HepG2 (cell line): ENCODE results near the gene TPD52L2. TPM values are rescaled to one million over a fixed set of nuclear protein-coding genes. Genes with fewer than 3 reads are reported as not detected.

Source experiments
- BRCA1 ChIP-seq: sonication (generic); formaldehyde crosslinking; IDR thresholded peaks from 2 replicates; pipeline ENCODE4 v1.4.0; 2020; ENCODE audit warnings: missing genetic modification reagents
- EZH2 ChIP-seq: conservative IDR thresholded peaks from 2 replicates; pipeline ENCODE4 v1.6.1; 2012; ENCODE audit warnings: mild to moderate bottlenecking, low read depth, low read length, moderate library complexity
- FOSL1 ChIP-seq: sonication (generic); formaldehyde crosslinking; IDR thresholded peaks from 2 replicates; pipeline ENCODE4 v1.9.0; 2021; ENCODE audit warnings: missing genetic modification reagents, borderline replicate concordance
- FOXA3 ChIP-seq: IDR thresholded peaks from 2 replicates; pipeline ENCODE4 v1.6.1; 2016; ENCODE audit warnings: missing genetic modification reagents, missing compliant biosample characterization
- NAIF1 ChIP-seq: sonication (generic); formaldehyde crosslinking; IDR thresholded peaks from 2 replicates; pipeline ENCODE4 v1.5.0; 2020; ENCODE audit warnings: mild to moderate bottlenecking, missing genetic modification reagents, borderline replicate concordance
- NR2F1 ChIP-seq, 2 experiments: fragments of 450-650 bp in 1 of 2; formaldehyde crosslinking in 1 of 2; IDR thresholded peaks; 2 replicates each; pipeline versions ENCODE4 v1.5.0 to v1.6.1; 2016 to 2020; ENCODE audit warnings: mild to moderate bottlenecking in 1 of 2, missing compliant biosample characterization in 1 of 2, missing genetic modification reagents in 1 of 2, moderate library complexity in 1 of 2
- NR3C1 ChIP-seq: sonication (generic); formaldehyde crosslinking; IDR thresholded peaks from 2 replicates; pipeline ENCODE4 v1.4.0; 2020; ENCODE audit warnings: missing genetic modification reagents
- POGZ ChIP-seq: sonication (generic); formaldehyde crosslinking; IDR thresholded peaks from 2 replicates; pipeline ENCODE4 v1.4.0; 2020; ENCODE audit warnings: mild to moderate bottlenecking, missing genetic modification reagents
- RFXANK ChIP-seq: IDR thresholded peaks from 2 replicates; pipeline ENCODE4 v1.6.1; 2016
- XBP1 ChIP-seq: sonication (generic); formaldehyde crosslinking; IDR thresholded peaks from 2 replicates; pipeline ENCODE4 v1.5.0; 2020; ENCODE audit warnings: missing genetic modification reagents
- ZBTB7A ChIP-seq: sonication (generic); formaldehyde crosslinking; IDR thresholded peaks from 2 replicates; pipeline ENCODE4 v1.8.0; 2022; ENCODE audit warnings: mild to moderate bottlenecking, missing genetic modification reagents
- ZC3H4 ChIP-seq: sonication (generic); formaldehyde crosslinking; IDR thresholded peaks from 2 replicates; pipeline ENCODE4 v1.4.0; 2020; ENCODE audit warnings: missing genetic modification reagents, borderline replicate concordance
- ZNF225 ChIP-seq: sonication (generic); formaldehyde crosslinking; IDR thresholded peaks from 2 replicates; pipeline ENCODE4 v1.4.0; 2020; ENCODE audit warnings: mild to moderate bottlenecking, missing genetic modification reagents
- ZNF768 ChIP-seq: sonication (generic); formaldehyde crosslinking; IDR thresholded peaks from 2 replicates; pipeline ENCODE4 v1.4.0; 2020; ENCODE audit warnings: missing genetic modification reagents
- ZNF773 ChIP-seq: sonication (generic); formaldehyde crosslinking; IDR thresholded peaks from 2 replicates; pipeline ENCODE4 v1.4.0; 2020; ENCODE audit warnings: missing genetic modification reagents, borderline replicate concordance
- ZNF850 ChIP-seq: sonication (generic); formaldehyde crosslinking; conservative IDR thresholded peaks from 2 replicates; pipeline ENCODE4 v1.9.0; 2021; ENCODE audit warnings: mild to moderate bottlenecking, missing genetic modification reagents
- ZSCAN21 ChIP-seq: sonication (generic); formaldehyde crosslinking; IDR thresholded peaks from 2 replicates; pipeline ENCODE4 v1.8.0; 2022; ENCODE audit warnings: mild to moderate bottlenecking, missing genetic modification reagents, moderate library complexity, borderline replicate concordance
- polyA plus RNA-seq, 8 experiments: library from polyadenylated mRNA; depleted of rRNA in 3 of 8; stranded (reverse) in 7 of 8; unstranded in 1 of 8; fragments of >200 nt; fragmentation: Illumina TruSeq in 4 of 8; extraction: Trizol in 4 of 8; gene quantifications; 2 replicates each; pipeline versions ENCODE4 v1.2.1 to v1.2.3, GENCODE V29; 2011 to 2016; ENCODE audit warnings: low read depth in 4 of 8, missing spikeins in 1 of 8, mixed read lengths in 1 of 8; ENCODE audit not compliant: insufficient read depth in 1 of 8
- total RNA-seq, 5 experiments: library from RNA; depleted of rRNA; stranded (reverse); fragments of >200 nt; fragmentation: Illumina TruSeq; extraction: Trizol; gene quantifications; 2 replicates each; pipeline ENCODE4 v1.2.3, GENCODE V29; 2016; ENCODE audit warnings: low read depth in 1 of 5
- TF ChIP-seq, protein P1 (sequence below): sonication (generic); formaldehyde crosslinking; IDR thresholded peaks from 2 replicates; pipeline ENCODE4 v1.8.0; 2022; ENCODE audit warnings: mild to moderate bottlenecking, missing genetic modification reagents
- TF ChIP-seq, protein P2 (sequence below): sonication (generic); formaldehyde crosslinking; IDR thresholded peaks from 2 replicates; pipeline ENCODE4 v1.4.0; 2020; ENCODE audit warnings: missing genetic modification reagents
- TF ChIP-seq, protein P3 (sequence below): sonication (generic); formaldehyde crosslinking; IDR thresholded peaks from 2 replicates; pipeline ENCODE4 v1.9.0; 2021; ENCODE audit warnings: missing genetic modification reagents, borderline replicate concordance
- TF ChIP-seq, protein P4 (sequence below): sonication (generic); formaldehyde crosslinking; IDR thresholded peaks from 2 replicates; pipeline ENCODE4 v1.8.0; 2022; ENCODE audit warnings: missing genetic modification reagents, mild to moderate bottlenecking, moderate library complexity, borderline replicate concordance

TPD52L2 gene
- total and polyA plus RNA-seq, 2 of the 13 experiments (the other 11 are each of a cell fraction or from before 2014, with no cell fraction given) = 156 to 184 TPM

DNA sequence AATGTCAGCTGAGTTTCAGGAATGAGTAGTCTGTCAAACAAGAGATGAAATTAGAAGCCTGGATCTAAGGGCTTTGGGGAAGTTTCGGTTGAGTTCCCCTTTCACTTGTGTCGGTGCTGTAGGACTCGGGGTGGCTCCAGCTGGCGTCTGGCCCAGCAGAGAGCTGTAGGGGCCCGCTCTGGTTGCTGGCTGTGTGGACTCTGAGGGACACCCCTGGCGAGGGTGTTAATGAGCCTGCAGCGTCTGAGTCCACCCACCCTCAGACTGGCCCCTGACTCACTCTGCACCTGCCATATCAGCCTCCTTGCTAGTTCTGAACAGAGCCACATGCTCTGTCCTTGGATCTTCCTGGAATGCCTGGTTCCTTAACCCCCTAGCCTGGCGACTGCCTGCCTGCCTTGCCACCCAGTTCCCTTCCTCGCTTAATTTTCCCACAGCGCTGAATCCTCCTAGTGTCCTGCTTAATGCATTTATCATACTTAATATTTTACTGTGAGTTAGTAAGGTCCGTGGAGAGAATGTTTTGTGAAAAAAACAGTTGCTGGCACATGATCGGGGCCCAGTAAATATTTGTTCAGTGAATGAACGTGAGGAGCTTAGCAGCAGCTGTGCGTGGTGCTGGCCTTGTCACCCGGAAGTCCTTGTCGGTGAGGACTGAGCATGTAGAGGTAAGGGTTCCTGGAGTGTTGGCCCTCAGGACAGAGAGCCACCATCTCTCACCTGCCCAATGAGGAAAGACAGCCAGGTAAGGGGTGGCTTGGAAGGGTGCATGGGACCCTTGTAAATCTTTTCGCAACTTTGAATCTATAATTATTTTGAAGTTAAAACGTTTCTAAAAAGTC lies 31.4 kb downstream of the TPD52L2 start (continued):
- TF ChIP-seq, protein P1, sequence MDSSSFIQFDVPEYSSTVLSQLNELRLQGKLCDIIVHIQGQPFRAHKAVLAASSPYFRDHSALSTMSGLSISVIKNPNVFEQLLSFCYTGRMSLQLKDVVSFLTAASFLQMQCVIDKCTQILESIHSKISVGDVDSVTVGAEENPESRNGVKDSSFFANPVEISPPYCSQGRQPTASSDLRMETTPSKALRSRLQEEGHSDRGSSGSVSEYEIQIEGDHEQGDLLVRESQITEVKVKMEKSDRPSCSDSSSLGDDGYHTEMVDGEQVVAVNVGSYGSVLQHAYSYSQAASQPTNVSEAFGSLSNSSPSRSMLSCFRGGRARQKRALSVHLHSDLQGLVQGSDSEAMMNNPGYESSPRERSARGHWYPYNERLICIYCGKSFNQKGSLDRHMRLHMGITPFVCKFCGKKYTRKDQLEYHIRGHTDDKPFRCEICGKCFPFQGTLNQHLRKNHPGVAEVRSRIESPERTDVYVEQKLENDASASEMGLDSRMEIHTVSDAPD = 0 out of 2 replicates have a peak, but pooled peaks have one; percentile 79
- TF ChIP-seq ZC3H4 (CRISPR knock-in tag) (no peak), FOSL1 (CRISPR knock-in tag) (peak; percentile 58; the same call in 1 of the 2 replicates), RFXANK (CRISPR knock-in tag) (0 out of 2 replicates have a peak, but pooled peaks have one; percentile 44), NR3C1 (CRISPR knock-in tag) (no peak), ZBTB7A (CRISPR knock-in tag) (no peak), BRCA1 (CRISPR knock-in tag) (0 out of 2 replicates have a peak, but pooled peaks have one; percentile 57), ZNF225 (CRISPR knock-in tag) (peak; percentile 85; the same call in 1 of the 2 replicates), NAIF1 (CRISPR knock-in tag) (no peak), XBP1 (CRISPR knock-in tag) (0 out of 2 replicates have a peak, but pooled peaks have one; percentile 11), ZNF850 (CRISPR knock-in tag) (peak; percentile 59; the same call in 1 of the 2 replicates), POGZ (CRISPR knock-in tag) (no peak), ZNF773 (no peak), EZH2 (no peak), FOXA3 (CRISPR knock-in tag) (peak; percentile 84), ZNF768 (CRISPR knock-in tag) (peak; percentile 51; the same call in 1 of the 2 replicates), NR2F1 (CRISPR knock-in tag; IDR thresholded peaks at IDR 0.05) (peak; percentile 63 to 83; a peak in 3 of 4 replicates), ZSCAN21 (no peak; the same call in 1 of the 2 replicates)
- TF ChIP-seq, protein P2, sequence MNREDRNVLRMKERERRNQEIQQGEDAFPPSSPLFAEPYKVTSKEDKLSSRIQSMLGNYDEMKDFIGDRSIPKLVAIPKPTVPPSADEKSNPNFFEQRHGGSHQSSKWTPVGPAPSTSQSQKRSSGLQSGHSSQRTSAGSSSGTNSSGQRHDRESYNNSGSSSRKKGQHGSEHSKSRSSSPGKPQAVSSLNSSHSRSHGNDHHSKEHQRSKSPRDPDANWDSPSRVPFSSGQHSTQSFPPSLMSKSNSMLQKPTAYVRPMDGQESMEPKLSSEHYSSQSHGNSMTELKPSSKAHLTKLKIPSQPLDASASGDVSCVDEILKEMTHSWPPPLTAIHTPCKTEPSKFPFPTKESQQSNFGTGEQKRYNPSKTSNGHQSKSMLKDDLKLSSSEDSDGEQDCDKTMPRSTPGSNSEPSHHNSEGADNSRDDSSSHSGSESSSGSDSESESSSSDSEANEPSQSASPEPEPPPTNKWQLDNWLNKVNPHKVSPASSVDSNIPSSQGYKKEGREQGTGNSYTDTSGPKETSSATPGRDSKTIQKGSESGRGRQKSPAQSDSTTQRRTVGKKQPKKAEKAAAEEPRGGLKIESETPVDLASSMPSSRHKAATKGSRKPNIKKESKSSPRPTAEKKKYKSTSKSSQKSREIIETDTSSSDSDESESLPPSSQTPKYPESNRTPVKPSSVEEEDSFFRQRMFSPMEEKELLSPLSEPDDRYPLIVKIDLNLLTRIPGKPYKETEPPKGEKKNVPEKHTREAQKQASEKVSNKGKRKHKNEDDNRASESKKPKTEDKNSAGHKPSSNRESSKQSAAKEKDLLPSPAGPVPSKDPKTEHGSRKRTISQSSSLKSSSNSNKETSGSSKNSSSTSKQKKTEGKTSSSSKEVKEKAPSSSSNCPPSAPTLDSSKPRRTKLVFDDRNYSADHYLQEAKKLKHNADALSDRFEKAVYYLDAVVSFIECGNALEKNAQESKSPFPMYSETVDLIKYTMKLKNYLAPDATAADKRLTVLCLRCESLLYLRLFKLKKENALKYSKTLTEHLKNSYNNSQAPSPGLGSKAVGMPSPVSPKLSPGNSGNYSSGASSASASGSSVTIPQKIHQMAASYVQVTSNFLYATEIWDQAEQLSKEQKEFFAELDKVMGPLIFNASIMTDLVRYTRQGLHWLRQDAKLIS = no peak
- TF ChIP-seq, protein P3, sequence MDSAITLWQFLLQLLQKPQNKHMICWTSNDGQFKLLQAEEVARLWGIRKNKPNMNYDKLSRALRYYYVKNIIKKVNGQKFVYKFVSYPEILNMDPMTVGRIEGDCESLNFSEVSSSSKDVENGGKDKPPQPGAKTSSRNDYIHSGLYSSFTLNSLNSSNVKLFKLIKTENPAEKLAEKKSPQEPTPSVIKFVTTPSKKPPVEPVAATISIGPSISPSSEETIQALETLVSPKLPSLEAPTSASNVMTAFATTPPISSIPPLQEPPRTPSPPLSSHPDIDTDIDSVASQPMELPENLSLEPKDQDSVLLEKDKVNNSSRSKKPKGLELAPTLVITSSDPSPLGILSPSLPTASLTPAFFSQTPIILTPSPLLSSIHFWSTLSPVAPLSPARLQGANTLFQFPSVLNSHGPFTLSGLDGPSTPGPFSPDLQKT (CRISPR knock-in tag) = no peak
- TF ChIP-seq, protein P4, sequence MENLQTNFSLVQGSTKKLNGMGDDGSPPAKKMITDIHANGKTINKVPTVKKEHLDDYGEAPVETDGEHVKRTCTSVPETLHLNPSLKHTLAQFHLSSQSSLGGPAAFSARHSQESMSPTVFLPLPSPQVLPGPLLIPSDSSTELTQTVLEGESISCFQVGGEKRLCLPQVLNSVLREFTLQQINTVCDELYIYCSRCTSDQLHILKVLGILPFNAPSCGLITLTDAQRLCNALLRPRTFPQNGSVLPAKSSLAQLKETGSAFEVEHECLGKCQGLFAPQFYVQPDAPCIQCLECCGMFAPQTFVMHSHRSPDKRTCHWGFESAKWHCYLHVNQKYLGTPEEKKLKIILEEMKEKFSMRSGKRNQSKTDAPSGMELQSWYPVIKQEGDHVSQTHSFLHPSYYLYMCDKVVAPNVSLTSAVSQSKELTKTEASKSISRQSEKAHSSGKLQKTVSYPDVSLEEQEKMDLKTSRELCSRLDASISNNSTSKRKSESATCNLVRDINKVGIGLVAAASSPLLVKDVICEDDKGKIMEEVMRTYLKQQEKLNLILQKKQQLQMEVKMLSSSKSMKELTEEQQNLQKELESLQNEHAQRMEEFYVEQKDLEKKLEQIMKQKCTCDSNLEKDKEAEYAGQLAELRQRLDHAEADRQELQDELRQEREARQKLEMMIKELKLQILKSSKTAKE (CRISPR knock-in tag) = no peak; the same call in 1 of the 2 replicates
